A673 (cell line): ENCODE results near the gene CNNM2. TPM values are rescaled to one million over a fixed set of nuclear protein-coding genes. Genes with fewer than 3 reads are reported as not detected.

ENCODE experiments used
- BruUV-seq: library from RNA; stranded (reverse); fragments of 400-500 nt; replicated peaks from 2 replicates; lab custom pipeline; 2021; lab: Mats Ljungman, UMichigan
- CTCF ChIA-PET: fragments of 300-600 bp; sonication (Branson Sonifier 250); formaldehyde crosslinking; loops from one replicate; lab custom pipeline; 2022; ENCODE audit warnings: antibody characterized with exemption; lab: Charles Lee
- POLR2A ChIA-PET: fragments of 300-600 bp; sonication (Branson Sonifier 250); formaldehyde crosslinking; loops from one replicate; lab custom pipeline; 2022; ENCODE audit warnings: antibody characterized with exemption; ENCODE audit not compliant: low non-redundant PET; lab: Charles Lee
- DNase-seq: peaks from one replicate; pipeline ENCODE4 v3.0.0-alpha.2; 2015; ENCODE audit warnings: low spot score
- H3K27ac ChIP-seq: fragments of 200-600 bp; sonication (generic); 2 replicates; pipeline ENCODE4 v1.5.1; 2016; ENCODE audit warnings: mixed run types, low read depth, mild to moderate bottlenecking, mixed read lengths, antibody characterized with exemption, low read length; ENCODE audit not compliant: poor library complexity, severe bottlenecking
- H3K27me3 ChIP-seq: fragments of 200-600 bp; sonication (generic); replicated peaks from 2 replicates; pipeline ENCODE4 v1.6.1; 2017; ENCODE audit warnings: mixed run types, low read depth, mild to moderate bottlenecking, mixed read lengths, antibody characterized with exemption, low read length; ENCODE audit not compliant: insufficient read depth, poor library complexity
- H3K36me3 ChIP-seq: fragments of 200-600 bp; sonication (generic); 2 replicates; pipeline ENCODE4 v1.6.1; 2016; ENCODE audit warnings: mixed run types, mild to moderate bottlenecking, mixed read lengths, antibody characterized with exemption, low read length; ENCODE audit not compliant: insufficient read depth, poor library complexity, severe bottlenecking
- H3K4me1 ChIP-seq: fragments of 200-600 bp; sonication (generic); 2 replicates; pipeline ENCODE4 v1.6.1; 2017; ENCODE audit warnings: mixed run types, mild to moderate bottlenecking, mixed read lengths, antibody characterized with exemption, low read length; ENCODE audit not compliant: insufficient read depth, poor library complexity, severe bottlenecking
- H3K4me3 ChIP-seq: fragments of 200-600 bp; sonication (generic); 2 replicates; pipeline ENCODE4 v1.5.1; 2016; ENCODE audit warnings: low read depth, mixed run types, mild to moderate bottlenecking, mixed read lengths, low read length; ENCODE audit not compliant: poor library complexity, severe bottlenecking
- H3K9me3 ChIP-seq: fragments of 200-600 bp; sonication (generic); 2 replicates; pipeline ENCODE4 v1.6.1; 2016; ENCODE audit warnings: mixed run types, low read depth, mild to moderate bottlenecking, mixed read lengths, antibody characterized with exemption, low read length; ENCODE audit not compliant: poor library complexity, severe bottlenecking
- CTCF ChIP-seq: fragments of 300-800, 200-600 bp; sonication (generic); conservative IDR thresholded peaks from 2 replicates; pipeline ENCODE4 v1.5.1; 2017; ENCODE audit warnings: low read depth, mild to moderate bottlenecking, antibody characterized with exemption, low read length, moderate library complexity, mixed read lengths
- EZH2 ChIP-seq: fragments of 200-600 bp; sonication (generic); IDR thresholded peaks from 2 replicates; pipeline ENCODE4 v1.6.1; 2017; ENCODE audit warnings: borderline replicate concordance, low read depth, mild to moderate bottlenecking, mixed read lengths, antibody characterized with exemption, low read length; ENCODE audit not compliant: poor library complexity, severe bottlenecking
- intact Hi-C: fragments of 100-400 bp; cut with micrococcal nuclease; formaldehyde crosslinking; loops from one replicate; pipeline ENCODE4 v1.10.0; 2022; ENCODE audit not compliant: unreplicated experiment
- total RNA-seq: library from RNA; stranded (reverse); gene quantifications from 2 replicates; pipeline ENCODE4 v1.2.3, GENCODE V29; 2021

Gene CNNM2
- total RNA-seq, 1 experiment from 2014 or later, result 4.8 TPM

DNA sequence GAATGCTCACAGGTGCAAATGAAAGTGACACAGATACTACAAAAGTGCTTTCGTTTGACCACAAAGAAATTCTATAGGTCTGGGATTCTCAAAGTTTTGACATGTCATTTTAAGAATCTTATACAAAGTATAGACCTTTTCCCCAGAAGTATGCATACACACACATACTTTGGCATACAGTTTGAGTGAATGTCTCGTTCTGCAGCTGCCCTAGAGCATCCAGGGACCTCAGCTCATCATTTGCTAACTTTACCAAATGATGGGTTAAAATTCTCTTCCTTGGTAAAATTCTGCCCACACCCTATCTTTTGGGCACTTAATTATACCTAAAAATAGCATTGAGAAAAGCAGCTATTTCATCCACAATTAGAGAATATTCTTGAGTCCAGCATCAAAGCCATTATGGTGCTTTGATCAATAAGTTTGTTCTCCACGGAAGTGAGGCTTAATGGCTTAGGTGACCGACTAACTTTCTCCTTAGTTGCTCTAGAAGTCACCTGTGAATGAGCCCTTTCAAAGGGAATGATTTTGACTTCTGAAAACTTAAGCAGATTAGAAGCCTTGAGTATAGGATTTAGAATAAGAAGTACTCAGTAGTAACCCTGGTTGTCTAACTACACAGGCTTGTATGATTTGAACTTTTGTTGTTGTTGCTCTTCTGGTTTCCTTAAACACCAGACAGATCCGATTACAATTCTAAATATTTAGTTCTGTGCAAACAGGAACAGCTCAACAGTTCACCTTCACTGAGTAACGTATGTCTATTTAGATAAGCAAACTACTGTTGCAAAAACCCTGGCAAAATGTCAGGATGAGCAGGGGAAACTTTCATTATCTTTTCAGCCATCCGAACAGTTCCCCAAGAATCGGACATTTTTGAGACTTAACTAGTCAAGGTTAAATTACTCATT lies 70.6 kb downstream of the CNNM2 start:
- DNase-seq, result no peak
- ChIA-PET CTCF (no interaction called here), POLR2A (no interaction called here)
- no TSS peak for BruUV-seq
- Histone ChIP-seq H3K36me3 (no peaks in the 10 kb centered on the region), H3K27me3 (no peaks in the 10 kb centered on the region), H3K4me1 (no peaks in the 10 kb centered on the region), H3K9me3 (no peaks in the 10 kb centered on the region), H3K27ac (no peak overlapping the region), H3K4me3 (no peak overlapping the region)
- TF ChIP-seq EZH2, result no peak
- intact Hi-C loops, result no loop called here

DNA sequence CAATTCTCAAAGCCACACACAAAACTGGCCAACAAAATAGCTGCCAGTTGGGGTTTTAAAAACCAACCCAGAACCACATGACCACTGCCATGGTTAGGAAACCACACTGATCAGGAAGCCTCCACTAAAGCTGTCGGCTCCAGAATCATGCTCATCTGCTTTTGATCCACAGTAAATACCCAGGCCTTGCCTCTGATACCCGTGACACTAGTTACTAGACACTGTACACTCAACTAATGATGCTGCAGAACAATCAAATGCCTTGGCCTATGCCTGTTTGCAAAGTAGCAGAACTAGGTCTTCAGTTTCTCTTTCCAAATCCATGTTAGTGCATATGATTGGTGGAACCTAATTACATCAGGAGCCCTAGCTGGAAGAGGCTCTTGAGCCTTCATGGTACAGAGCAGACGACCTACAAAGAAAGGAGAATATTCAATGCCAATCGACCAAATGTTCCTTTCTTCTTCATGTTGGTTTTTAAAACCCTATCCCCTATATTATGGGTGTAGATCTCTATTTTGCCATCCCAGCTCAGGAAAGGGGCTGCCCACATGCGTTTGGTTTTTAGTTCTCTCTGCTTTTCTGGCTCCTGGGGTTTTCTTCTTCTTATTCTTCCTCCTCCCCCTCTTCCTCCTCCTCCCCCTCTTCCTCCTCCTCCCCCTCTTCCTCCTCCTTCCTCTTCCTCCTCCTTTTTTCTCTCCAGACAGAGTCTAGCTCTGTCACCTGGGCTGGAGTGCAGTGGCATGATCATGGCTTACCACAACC lies 76.6 kb downstream of the CNNM2 start:
- Histone ChIP-seq H3K27ac (no peak overlapping the region), H3K4me3 (no peak overlapping the region), H3K27me3 (no peaks in the 10 kb centered on the region), H3K9me3 (no peaks in the 10 kb centered on the region), H3K36me3 (no peaks in the 10 kb centered on the region), H3K4me1 (no peaks in the 10 kb centered on the region)
- no TSS peak for BruUV-seq
- TF ChIP-seq CTCF (no peak), EZH2 (no peak)
- ChIA-PET CTCF (no interaction called here), POLR2A (interaction anchor here (0.6 to 0.7 kb wide), 2 partner anchors 20 to 47 kb away, joined by 3 to 4 read pairs; no protein-coding TSS in a partner anchor)
- intact Hi-C loops, result no loop called here
- peak; percentile 2 for DNase-seq

DNA sequence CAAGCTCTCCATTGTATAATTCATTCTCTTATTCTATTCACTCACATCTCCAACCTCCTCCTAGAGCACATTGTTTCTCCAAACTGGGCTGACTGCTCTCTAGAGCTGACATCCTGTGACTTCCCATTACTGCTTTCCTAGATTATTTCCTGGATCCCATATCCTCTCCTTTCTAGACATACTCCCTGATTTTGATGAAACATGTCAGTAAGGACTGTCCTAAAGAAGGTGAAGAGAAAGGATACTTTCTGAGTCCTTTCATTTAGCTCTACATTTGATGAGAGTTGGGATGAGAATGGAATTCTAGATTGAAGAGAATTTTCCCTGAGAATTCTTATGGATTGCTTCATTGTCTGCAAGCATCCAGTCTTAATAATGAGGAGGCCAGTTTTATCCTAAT lies 78.8 kb downstream of the CNNM2 start:
- ChIA-PET CTCF (no interaction called here), POLR2A (no interaction called here)
- Histone ChIP-seq H3K27me3 (no peaks in the 10 kb centered on the region), H3K27ac (no peak overlapping the region), H3K4me1 (no peaks in the 10 kb centered on the region), H3K36me3 (no peaks in the 10 kb centered on the region), H3K9me3 (no peaks in the 10 kb centered on the region), H3K4me3 (no peak overlapping the region)
- BruUV-seq, result no TSS peak
- intact Hi-C loops, result no loop called here
- TF ChIP-seq CTCF, result no peak
- no peak for TF ChIP-seq EZH2
- DNase-seq, result no peak
